A549 treated with ZK216348 at 1 μM for 4 hours (cell line): ENCODE results near the gene DBX2. TPM values are rescaled to one million over a fixed set of nuclear protein-coding genes. Genes with fewer than 3 reads are reported as not detected.

Source experiments
- total RNA-seq: library from RNA; stranded (reverse); fragments of 200-300 nt; extraction: Qiagen RNA extraction; gene quantifications from 5 replicates; pipeline ENCODE4 v1.2.3, GENCODE V29; 2022; ENCODE audit warnings: low read depth

Gene DBX2
- not detected in 5 replicates for total RNA-seq

DNA sequence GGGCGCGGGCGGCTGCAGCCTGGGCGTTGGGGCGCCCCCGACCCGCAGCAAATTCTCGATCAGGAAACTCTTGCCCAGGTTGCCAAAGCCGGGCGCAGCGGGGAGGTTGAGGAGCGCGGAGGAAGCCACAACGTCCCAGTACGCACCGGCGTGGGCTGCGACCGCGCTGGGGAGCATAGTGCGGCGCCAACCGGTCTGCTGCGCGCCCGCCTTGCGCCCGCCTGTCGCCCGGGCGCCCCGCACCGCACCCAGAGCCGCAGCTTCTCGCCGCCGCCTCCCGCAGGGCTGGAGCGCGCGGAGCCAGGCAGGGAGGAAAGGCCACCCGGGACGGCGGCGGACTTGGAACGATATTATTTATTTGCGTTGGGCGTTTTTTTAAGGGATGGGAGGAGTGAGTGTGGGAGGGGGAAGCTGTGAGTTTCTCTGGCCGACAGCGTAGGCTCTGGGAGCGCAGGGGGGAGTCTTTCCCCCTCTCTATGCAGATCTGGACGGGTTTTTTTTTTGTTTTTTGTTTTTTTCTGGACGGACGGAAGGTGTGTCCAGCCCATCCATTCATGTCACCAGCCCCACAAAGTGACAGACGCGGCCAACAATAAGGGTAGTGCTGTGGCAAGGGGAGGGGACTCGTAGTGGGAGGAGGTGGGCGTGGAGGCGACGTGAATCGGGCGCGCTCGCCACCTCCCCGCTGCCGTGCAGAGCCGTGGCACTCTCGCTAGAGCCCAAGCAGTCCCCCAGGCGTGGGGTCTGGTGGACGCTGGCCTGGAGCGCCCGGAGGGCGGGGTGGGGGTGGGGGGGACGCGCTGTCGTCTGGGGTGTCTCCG lies at the start of gene DBX2:
Gene DBX2, minus strand, starts transcription at position 349 of the 821 bp plus-strand sequence. Its CDS starts 172 bp downstream, at position 177.

Other genes starting within 250 kb of the DBX2 start
- not detected in 5 replicates for gene NELL2, start 174.8 kb downstream of the DBX2 start, total RNA-seq
- gene ANO6, start 165.0 kb upstream of the DBX2 start, total RNA-seq: 43.4 to 72.8 TPM (median 59.4 TPM) in 5 replicates